GM06990 (cell line): ENCODE results near the gene PLCB4.

Source experiments
- DNase-seq: peaks from one replicate; pipeline ENCODE4 v3.0.0-alpha.2; 2011; ENCODE audit not compliant: insufficient read length; ENCODE audit errors: extremely low read depth
- H3K27me3 ChIP-seq: replicated peaks from 2 replicates; pipeline ENCODE4 v1.6.0; 2011; ENCODE audit warnings: low read length; ENCODE audit not compliant: control insufficient read depth, insufficient read depth
- H3K36me3 ChIP-seq: 2 replicates; pipeline ENCODE4 v1.5.1; 2011; ENCODE audit warnings: low read length; ENCODE audit not compliant: control insufficient read depth, insufficient read depth
- H3K4me3 ChIP-seq: replicated peaks from 2 replicates; pipeline ENCODE4 v1.5.1; 2011; ENCODE audit warnings: low read depth, mild to moderate bottlenecking, control low read depth, low read length
- TF ChIP-seq, protein P1 (sequence below): IDR thresholded peaks from 2 replicates; pipeline ENCODE4 v1.5.1; 2011; ENCODE audit warnings: low read length, control low read depth, mild to moderate bottlenecking, inconsistent platforms; ENCODE audit not compliant: insufficient read depth, poor library complexity, severe bottlenecking

The PLCB4 gene

GRCh38 chr20:9516234-9516871 lies 447.5 kb downstream of the PLCB4 start:
- DNase-seq = peak; percentile 13
- no peaks in the 10 kb centered on the region for H3K27me3 ChIP-seq
- H3K4me3 ChIP-seq = peak overlapping the region; percentile 58
- TF ChIP-seq, protein P1, sequence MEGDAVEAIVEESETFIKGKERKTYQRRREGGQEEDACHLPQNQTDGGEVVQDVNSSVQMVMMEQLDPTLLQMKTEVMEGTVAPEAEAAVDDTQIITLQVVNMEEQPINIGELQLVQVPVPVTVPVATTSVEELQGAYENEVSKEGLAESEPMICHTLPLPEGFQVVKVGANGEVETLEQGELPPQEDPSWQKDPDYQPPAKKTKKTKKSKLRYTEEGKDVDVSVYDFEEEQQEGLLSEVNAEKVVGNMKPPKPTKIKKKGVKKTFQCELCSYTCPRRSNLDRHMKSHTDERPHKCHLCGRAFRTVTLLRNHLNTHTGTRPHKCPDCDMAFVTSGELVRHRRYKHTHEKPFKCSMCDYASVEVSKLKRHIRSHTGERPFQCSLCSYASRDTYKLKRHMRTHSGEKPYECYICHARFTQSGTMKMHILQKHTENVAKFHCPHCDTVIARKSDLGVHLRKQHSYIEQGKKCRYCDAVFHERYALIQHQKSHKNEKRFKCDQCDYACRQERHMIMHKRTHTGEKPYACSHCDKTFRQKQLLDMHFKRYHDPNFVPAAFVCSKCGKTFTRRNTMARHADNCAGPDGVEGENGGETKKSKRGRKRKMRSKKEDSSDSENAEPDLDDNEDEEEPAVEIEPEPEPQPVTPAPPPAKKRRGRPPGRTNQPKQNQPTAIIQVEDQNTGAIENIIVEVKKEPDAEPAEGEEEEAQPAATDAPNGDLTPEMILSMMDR = no peak
- H3K36me3 ChIP-seq = no peaks in the 10 kb centered on the region

DNA sequence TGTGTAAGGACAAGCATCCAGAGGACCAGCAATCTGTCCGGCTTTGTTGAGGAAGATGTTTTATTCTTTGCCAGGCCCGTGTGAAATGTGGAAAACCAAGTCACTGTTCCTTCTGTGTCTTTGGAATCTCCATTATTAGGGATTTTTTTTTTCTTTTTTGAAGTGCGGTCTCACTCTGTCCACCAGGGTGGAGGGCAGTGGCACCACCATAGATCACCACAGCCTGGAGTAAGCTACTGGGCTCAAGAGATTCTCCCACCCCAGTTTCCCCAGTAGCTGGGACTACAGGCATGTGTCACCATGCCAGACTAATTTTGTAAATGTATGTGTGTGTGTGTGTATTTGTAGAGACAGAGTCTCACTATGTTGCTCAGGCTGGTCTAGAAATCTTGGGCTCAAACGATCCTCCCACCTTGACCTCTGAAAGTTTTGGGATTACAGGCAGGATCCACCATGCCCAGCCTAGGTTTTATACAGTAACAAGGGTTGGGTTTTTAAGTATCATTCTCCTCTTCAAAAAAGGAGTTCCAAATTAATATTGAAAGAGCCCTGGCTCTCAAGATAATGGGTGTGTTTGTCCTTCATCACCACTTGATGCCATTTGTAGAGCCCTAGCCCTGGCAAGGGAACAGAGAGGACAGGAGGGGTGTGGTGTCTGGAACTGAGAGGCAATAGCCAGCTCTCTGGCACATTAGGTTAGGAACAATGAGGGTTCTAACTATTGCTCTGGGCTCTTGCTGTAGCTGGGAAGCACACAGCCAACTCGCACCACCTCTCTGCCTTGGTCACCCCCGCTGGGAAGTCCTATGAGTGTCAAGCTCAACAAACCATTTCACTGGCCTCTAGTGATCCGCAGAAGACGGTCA lies 448.6 kb downstream of the PLCB4 start:
- DNase-seq = no peak
- Histone ChIP-seq H3K4me3 (peak overlapping the region; percentile 11; the same call in 1 of the 2 replicates), H3K36me3 (no peaks in the 10 kb centered on the region), H3K27me3 (no peaks in the 10 kb centered on the region)
- TF ChIP-seq, protein P1 = no peak

DNA sequence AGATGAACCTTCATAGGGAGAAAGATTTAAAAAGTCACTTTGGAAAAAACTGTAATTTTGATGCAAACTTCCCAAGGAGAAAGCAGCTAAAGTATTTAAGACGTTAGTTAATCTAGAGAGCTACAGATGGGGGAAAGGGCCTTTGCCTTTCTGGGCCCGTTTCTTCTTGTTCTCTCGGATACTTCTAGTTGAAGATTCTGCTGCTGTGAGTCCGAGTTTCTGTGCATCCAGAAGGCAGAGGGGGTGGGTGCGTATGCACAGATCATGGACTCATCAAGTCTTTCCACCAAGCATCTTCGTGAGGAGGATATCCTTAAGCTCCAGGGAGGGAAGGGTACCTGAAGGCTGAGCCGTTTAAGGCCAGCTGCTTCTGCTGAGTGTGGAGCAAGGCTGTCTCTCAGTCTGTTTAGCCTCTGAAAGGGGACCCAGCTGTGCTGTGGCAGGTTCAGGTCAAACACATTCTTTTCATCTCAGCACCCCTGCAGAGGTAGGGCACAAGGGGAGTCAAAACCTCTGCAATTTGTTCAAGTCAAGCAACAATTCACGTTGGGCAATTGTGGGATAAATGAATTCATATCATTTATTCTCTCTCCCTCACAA lies 449.8 kb downstream of the PLCB4 start:
- no peaks in the 10 kb centered on the region for H3K27me3 ChIP-seq
- no peak for DNase-seq
- TF ChIP-seq, protein P1 = no peak
- no peaks in the 10 kb centered on the region for H3K36me3 ChIP-seq
- H3K4me3 ChIP-seq = no peak overlapping the region

DNA sequence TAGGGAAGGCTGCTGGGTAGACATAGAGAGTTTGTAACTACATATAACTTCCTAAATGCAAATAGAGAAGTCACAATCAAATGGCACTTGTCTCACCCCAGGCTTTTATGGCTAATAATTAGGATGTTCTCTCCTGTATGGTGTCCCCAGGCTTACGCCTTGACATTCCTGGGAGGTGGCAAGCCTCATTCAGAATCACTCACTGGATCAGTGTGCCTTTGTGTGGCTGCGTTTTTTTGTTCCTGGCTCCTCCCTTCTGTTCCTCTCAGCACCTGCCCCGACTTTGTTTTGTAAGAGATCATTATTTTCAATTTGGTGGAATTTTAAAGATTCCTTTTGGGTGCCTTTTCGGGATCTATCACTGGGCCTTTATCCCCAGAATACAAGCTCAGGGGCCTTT lies 451.2 kb downstream of the PLCB4 start:
- TF ChIP-seq, protein P1 = no peak
- no peak for DNase-seq
- no peaks in the 10 kb centered on the region for H3K27me3 ChIP-seq
- no peaks in the 10 kb centered on the region for H3K36me3 ChIP-seq
- no peak overlapping the region for H3K4me3 ChIP-seq

DNA sequence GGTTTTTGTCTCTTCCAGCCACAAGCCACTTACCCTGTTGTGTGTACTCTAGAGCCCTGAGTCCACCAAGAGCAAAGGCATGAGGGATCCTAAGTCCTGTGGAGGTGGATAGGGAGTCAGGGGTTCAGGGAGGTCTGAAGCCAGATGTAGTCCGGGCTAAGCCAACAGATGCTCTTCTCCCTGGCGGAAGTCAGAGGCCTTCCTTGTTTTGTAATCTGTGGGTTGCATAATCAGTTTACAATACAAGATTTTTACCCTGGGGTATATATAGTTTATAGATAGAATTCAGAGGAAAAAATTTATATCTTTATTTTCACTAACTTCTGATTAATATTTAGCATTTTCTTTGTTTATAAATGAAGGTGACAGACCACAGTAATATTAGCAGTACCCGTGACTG lies 454.7 kb downstream of the PLCB4 start:
- H3K36me3 ChIP-seq = no peaks in the 10 kb centered on the region
- no peaks in the 10 kb centered on the region for H3K27me3 ChIP-seq
- TF ChIP-seq, protein P1 = no peak
- H3K4me3 ChIP-seq = no peak overlapping the region
- no peak for DNase-seq
